Mucosa of descending colon (tissue), 3 donors: ENCODE measurements around the gene CEP128. TPM values are rescaled to one million over a fixed set of nuclear protein-coding genes. Genes with fewer than 3 reads are reported as not detected.
A peak's percentile ranks its signal among the peaks of the same experiment; 100 is the strongest.

ENCODE experiments used
- ATAC-seq: fragments of 200-7000 bp; cut with Tn5 transposase; one replicate; pipeline ENCODE4 v1.9.1; 2020; ENCODE audit warnings: mild to moderate bottlenecking, moderate library complexity
- DNase-seq, 3 donors: peaks; one replicate each; pipeline ENCODE4 v3.0.0-alpha.2; 2020
- H3K36me3 ChIP-seq: fragments of 200-600 bp; one replicate; pipeline ENCODE4 v1.8.0; 2021; ENCODE audit warnings: low read depth, mild to moderate bottlenecking
- H3K4me1 ChIP-seq: fragments of 200-600 bp; one replicate; pipeline ENCODE4 v1.8.0; 2021; ENCODE audit warnings: low read depth, mild to moderate bottlenecking
- H3K4me3 ChIP-seq: fragments of 200-600 bp; one replicate; pipeline ENCODE4 v1.8.0; 2021; ENCODE audit warnings: mild to moderate bottlenecking
- H3K9me3 ChIP-seq: fragments of 200-600 bp; one replicate; pipeline ENCODE4 v1.8.0; 2021; ENCODE audit warnings: mild to moderate bottlenecking
- CTCF ChIP-seq: fragments of 200-600 bp; IDR thresholded peaks from one replicate; pipeline ENCODE4 v1.8.0; 2022; ENCODE audit warnings: antibody characterized with exemption, mild to moderate bottlenecking
- intact Hi-C, 2 donors: fragments of 100-400 bp; cut with DNase I in 1 of 2; cut with micrococcal nuclease in 1 of 2; formaldehyde crosslinking; loops; one replicate each; pipeline versions ENCODE4 v1.11.0 to v1.11.1; 2022; cut with DNase I, micrococcal nuclease
- total RNA-seq, 3 donors: library from RNA; stranded (reverse); fragmentation: NEBNext Ultra II Directional in 2 of 3; extraction: Animal tissue kit (Norgen Biotek cat#: 25700) in 2 of 3; gene quantifications; one replicate each; pipeline versions ENCODE4 v1.2.1 to v1.2.4, GENCODE V29; 2021 to 2023
- donor health status: DM: no; HTN: no; CAD: no; lungs with moderate emphysema.
- donor health status: DM: no; HTN: no; CAD: no.
- donor health status: DM: no; HTN: yes; CAD: no.

Gene CEP128
- total RNA-seq, 3 donors from 2014 or later: 5.0 to 10.0 (median 9.3) TPM

DNA sequence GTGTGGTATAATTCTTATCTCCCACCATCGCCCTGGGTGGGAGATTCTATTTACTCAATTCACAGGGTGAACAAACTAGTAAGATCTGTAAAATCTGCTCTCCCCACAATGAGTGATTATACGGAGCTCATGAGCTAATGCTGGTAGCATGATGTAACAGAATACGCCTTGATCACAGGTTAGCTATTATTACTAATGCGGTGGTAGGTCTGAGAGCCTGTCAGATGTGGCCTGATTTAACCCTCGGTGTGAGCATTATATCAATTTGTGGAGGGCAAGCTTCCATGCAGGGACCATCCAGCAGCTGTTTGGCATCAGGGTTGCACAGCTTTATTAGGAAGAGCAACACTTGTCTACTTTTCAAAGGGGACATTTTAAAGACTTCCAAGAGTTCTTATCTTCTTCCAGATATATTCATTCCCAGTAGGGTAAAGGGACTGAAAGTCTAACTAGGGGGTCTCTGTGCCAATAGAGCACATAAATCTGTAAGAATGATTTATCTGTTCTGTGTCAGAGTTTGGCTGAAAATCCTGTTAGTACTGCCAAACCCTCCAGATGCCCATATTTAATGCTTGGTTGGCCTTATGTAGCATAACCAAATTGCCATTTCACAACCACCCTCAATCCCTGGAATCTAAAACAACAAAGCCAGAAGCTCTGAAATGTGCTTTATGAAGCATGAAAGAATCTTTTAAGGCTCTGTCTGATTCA lies 32.5 kb upstream of the CEP128 start:
- Histone ChIP-seq H3K36me3 (no peaks in the 10 kb centered on the region), H3K4me3 (no peak overlapping the region), H3K4me1 (peaks cover 6% of the 10 kb centered on the region), H3K9me3 (no peaks in the 10 kb centered on the region)
- intact Hi-C loops: no loop called here
- ATAC-seq (no peak), DNase-seq (no peak)
- no peak for TF ChIP-seq CTCF

DNA sequence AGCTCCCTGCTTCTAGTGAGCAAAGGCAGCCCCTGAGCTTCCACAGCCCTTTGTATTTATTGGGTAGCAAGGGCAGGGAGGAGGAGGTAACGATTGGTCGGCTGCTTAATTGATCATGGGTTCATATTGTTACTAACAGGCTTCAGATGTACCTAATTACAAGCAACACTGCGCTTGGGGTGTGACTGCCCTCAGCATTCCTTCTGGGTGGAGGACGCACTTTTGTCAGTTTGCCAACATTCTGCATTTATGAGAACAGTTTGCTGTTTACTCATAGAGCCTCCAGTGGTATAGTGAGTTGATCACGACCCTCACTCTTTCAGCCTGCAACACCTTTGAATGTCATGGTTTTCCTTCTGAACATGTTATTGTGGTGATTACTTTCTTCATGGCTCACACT lies 23.5 kb upstream of the CEP128 start:
- H3K4me3 ChIP-seq: no peak overlapping the region
- DNase-seq: no peak
- intact Hi-C loops: no loop called here
- H3K9me3 ChIP-seq: no peaks in the 10 kb centered on the region
- H3K36me3 ChIP-seq: no peaks in the 10 kb centered on the region
- ATAC-seq: no peak
- no peak for TF ChIP-seq CTCF
- peaks cover under 1% of the 10 kb centered on the region for H3K4me1 ChIP-seq

GRCh38 chr14:80959496-80959895 lies 18.0 kb upstream of the CEP128 start:
- H3K4me3 ChIP-seq: no peak overlapping the region
- H3K9me3 ChIP-seq: no peaks in the 10 kb centered on the region
- no peak for TF ChIP-seq CTCF
- ATAC-seq (peak; percentile 80), DNase-seq (peak in 1 of 3 donors; percentile 57)
- H3K36me3 ChIP-seq: no peaks in the 10 kb centered on the region
- H3K4me1 ChIP-seq: peaks cover 21% of the 10 kb centered on the region
- intact Hi-C loops: no loop called here

GRCh38 chr14:80958939-80959338 lies 17.4 kb upstream of the CEP128 start:
- no peak for DNase-seq
- Histone ChIP-seq H3K36me3 (no peaks in the 10 kb centered on the region), H3K9me3 (no peaks in the 10 kb centered on the region), H3K4me3 (no peak overlapping the region), H3K4me1 (peaks cover 21% of the 10 kb centered on the region)
- no peak for TF ChIP-seq CTCF
- intact Hi-C loops: no loop called here
- no peak for ATAC-seq

- intact Hi-C loops: no loop called here
- Histone ChIP-seq H3K36me3 (no peaks in the 10 kb centered on the region), H3K4me1 (peaks cover 21% of the 10 kb centered on the region), H3K4me3 (no peak overlapping the region), H3K9me3 (no peaks in the 10 kb centered on the region)
- ATAC-seq: no peak
- DNase-seq: no peak
- TF ChIP-seq CTCF: no peak
These were observed 16.7 kb upstream of the CEP128 start for GRCh38 chr14:80958226-80958625.

GRCh38 chr14:80957613-80958012 lies 16.1 kb upstream of the CEP128 start:
- Histone ChIP-seq H3K4me3 (no peak overlapping the region), H3K36me3 (no peaks in the 10 kb centered on the region), H3K9me3 (no peaks in the 10 kb centered on the region), H3K4me1 (peaks cover 21% of the 10 kb centered on the region)
- DNase-seq (no peak), ATAC-seq (no peak)
- TF ChIP-seq CTCF: no peak
- intact Hi-C loops: no loop called here
